PC-9 (cell line): ENCODE measurements around the gene SLC38A10. TPM values are rescaled to one million over a fixed set of nuclear protein-coding genes. Genes with fewer than 3 reads are reported as not detected.

Experiments used
- BruUV-seq: library from RNA; stranded (reverse); fragments of 400-500 nt; replicated peaks from 2 replicates; lab custom pipeline; 2021; lab: Mats Ljungman, UMichigan
- CTCF ChIA-PET: fragments of 300-600 bp; sonication (Branson Sonifier 250); formaldehyde crosslinking; loops from one replicate; lab custom pipeline; 2022; ENCODE audit warnings: antibody characterized with exemption; lab: Charles Lee
- POLR2A ChIA-PET: fragments of 300-600 bp; sonication (Branson Sonifier 250); formaldehyde crosslinking; loops from one replicate; lab custom pipeline; 2022; ENCODE audit warnings: antibody characterized with exemption; ENCODE audit not compliant: unreplicated experiment; lab: Charles Lee
- DNase-seq, 2 experiments: peaks; one replicate each; pipeline versions ENCODE4 v3.0.0 to v3.0.0-alpha.2; 2015 to 2022; ENCODE audit warnings: mixed read lengths in 1 of 2
- H2AFZ ChIP-seq: fragments of 200-600 bp; sonication (generic); 2 replicates; pipeline ENCODE4 v1.8.1; 2017; ENCODE audit warnings: antibody characterized with exemption
- H3F3A ChIP-seq: fragments of 200-600 bp; sonication (generic); 2 replicates; pipeline ENCODE4 v1.8.1; 2017; ENCODE audit warnings: antibody characterized with exemption, mild to moderate bottlenecking, low read depth; ENCODE audit not compliant: insufficient read depth
- H3K27ac ChIP-seq: fragments of 200-600 bp; sonication (generic); 2 replicates; pipeline ENCODE4 v1.6.1; 2016; ENCODE audit warnings: mixed run types
- H3K27me3 ChIP-seq: fragments of 200-600 bp; sonication (generic); 2 replicates; pipeline ENCODE4 v1.6.1; 2016; ENCODE audit warnings: low read depth, mixed run types; ENCODE audit not compliant: insufficient read depth
- H3K36me3 ChIP-seq: fragments of 200-600 bp; sonication (generic); 2 replicates; pipeline ENCODE4 v1.6.1; 2016; ENCODE audit warnings: low read depth, mixed run types
- H3K4me1 ChIP-seq: fragments of 200-600 bp; sonication (generic); replicated peaks from 2 replicates; pipeline ENCODE4 v1.6.1; 2016; ENCODE audit warnings: mixed run types; ENCODE audit not compliant: insufficient read depth
- H3K4me2 ChIP-seq: fragments of 200-600 bp; sonication (generic); 2 replicates; pipeline ENCODE4 v1.6.1; 2017; ENCODE audit warnings: mixed run types
- H3K4me3 ChIP-seq: fragments of 200-600 bp; sonication (generic); 2 replicates; pipeline ENCODE4 v1.6.1; 2016; ENCODE audit warnings: mixed run types
- H3K79me2 ChIP-seq: fragments of 200-600 bp; sonication (generic); 2 replicates; pipeline ENCODE4 v1.6.1; 2017; ENCODE audit warnings: low read depth, mixed run types
- H3K9me2 ChIP-seq: fragments of 200-600 bp; sonication (generic); 2 replicates; pipeline ENCODE4 v1.8.1; 2017; ENCODE audit warnings: mild to moderate bottlenecking; ENCODE audit not compliant: insufficient read depth
- H3K9me3 ChIP-seq: fragments of 200-600 bp; sonication (generic); 2 replicates; pipeline ENCODE4 v1.8.1; 2016; ENCODE audit warnings: low read depth; ENCODE audit not compliant: insufficient read depth
- H4K20me1 ChIP-seq: fragments of 200-600 bp; sonication (generic); 2 replicates; pipeline ENCODE4 v1.8.1; 2017; ENCODE audit not compliant: insufficient read depth
- EZH2 ChIP-seq: fragments of 200-600 bp; sonication (generic); IDR thresholded peaks from 2 replicates; pipeline ENCODE4 v1.8.0; 2017; ENCODE audit warnings: antibody characterized with exemption, low read depth
- intact Hi-C: fragments of 100-400 bp; cut with micrococcal nuclease; formaldehyde crosslinking; loops from one replicate; pipeline ENCODE4 v1.10.0; 2022; ENCODE audit not compliant: unreplicated experiment
- total RNA-seq: library from RNA; stranded (reverse); gene quantifications from 2 replicates; pipeline ENCODE4 v1.2.3, GENCODE V29; 2021
- TF ChIP-seq, protein P1 (sequence below): fragments of 200-600 bp; sonication (generic); conservative IDR thresholded peaks from 2 replicates; pipeline ENCODE4 v1.6.1; 2017; ENCODE audit warnings: mixed run types, antibody characterized with exemption, mild to moderate bottlenecking, moderate library complexity

The SLC38A10 gene
- total RNA-seq, 1 experiment from 2014 or later = 127 TPM

DNA sequence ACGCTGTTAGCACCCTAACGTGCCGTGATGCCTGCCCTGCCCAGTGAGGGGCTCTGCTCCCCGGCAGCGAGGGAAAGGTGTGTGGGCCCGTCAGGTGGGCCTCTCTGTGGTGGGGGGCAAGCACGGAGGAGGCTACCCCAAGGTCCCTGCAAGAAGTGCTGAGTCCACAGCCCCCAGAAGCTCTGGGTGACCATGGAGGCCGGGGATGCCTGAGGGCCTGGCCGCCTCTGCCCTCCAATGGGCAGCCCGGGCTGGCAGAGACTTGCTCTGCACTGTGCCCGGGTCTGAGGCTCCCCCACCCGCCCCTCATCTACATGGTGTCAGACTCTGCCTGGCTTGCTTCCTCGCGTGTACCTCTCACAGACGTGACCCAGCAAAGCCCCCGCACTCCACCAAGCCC is 12.2 kb downstream of the SLC38A10 start:
- intact Hi-C loops = no loop called here
- POLR2A ChIA-PET = no interaction called here
- H3K9me3 ChIP-seq = no peaks in the 10 kb centered on the region
- H3K79me2 ChIP-seq = peaks cover 4% of the 10 kb centered on the region; the same call in 1 of the 2 replicates
- H4K20me1 ChIP-seq = peaks cover 7% of the 10 kb centered on the region; the same call in 1 of the 2 replicates
- H3K9me2 ChIP-seq = no peaks in the 10 kb centered on the region
- no peaks in the 10 kb centered on the region for H3K27me3 ChIP-seq
- H3K4me1 ChIP-seq = no peaks in the 10 kb centered on the region
- CTCF ChIA-PET = no interaction called here
- no peak overlapping the region for H3K4me2 ChIP-seq
- no peak overlapping the region for H2AFZ ChIP-seq
- no peaks in the 10 kb centered on the region for H3K36me3 ChIP-seq
- BruUV-seq = no TSS peak
- no peak overlapping the region for H3K27ac ChIP-seq
- H3K4me3 ChIP-seq = no peak overlapping the region
- no peak for DNase-seq
- TF ChIP-seq, protein P1, sequence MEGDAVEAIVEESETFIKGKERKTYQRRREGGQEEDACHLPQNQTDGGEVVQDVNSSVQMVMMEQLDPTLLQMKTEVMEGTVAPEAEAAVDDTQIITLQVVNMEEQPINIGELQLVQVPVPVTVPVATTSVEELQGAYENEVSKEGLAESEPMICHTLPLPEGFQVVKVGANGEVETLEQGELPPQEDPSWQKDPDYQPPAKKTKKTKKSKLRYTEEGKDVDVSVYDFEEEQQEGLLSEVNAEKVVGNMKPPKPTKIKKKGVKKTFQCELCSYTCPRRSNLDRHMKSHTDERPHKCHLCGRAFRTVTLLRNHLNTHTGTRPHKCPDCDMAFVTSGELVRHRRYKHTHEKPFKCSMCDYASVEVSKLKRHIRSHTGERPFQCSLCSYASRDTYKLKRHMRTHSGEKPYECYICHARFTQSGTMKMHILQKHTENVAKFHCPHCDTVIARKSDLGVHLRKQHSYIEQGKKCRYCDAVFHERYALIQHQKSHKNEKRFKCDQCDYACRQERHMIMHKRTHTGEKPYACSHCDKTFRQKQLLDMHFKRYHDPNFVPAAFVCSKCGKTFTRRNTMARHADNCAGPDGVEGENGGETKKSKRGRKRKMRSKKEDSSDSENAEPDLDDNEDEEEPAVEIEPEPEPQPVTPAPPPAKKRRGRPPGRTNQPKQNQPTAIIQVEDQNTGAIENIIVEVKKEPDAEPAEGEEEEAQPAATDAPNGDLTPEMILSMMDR = no peak
- TF ChIP-seq EZH2 = no peak
- no peaks in the 10 kb centered on the region for H3F3A ChIP-seq

DNA sequence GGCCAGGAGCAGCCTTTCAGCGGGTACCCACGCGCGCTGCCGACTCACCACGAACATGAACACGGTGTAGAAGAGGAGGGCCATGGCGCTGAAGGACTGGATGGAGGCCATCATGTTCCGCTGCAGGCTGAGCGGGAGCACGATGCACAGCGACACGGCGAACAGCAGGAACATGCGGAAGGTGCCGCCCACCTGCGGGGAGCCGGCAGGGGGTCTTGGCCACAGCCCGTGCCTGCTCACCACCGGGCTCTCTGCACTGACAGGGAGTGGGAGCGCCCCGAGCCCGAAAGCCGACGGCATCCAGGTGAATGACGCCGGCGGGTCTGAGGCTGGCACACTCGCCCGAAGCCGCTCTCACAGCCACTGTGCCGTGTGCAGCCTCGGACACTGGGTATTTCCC is 13.0 kb downstream of the SLC38A10 start:
- Histone ChIP-seq H3K36me3 (no peaks in the 10 kb centered on the region), H3K27me3 (no peaks in the 10 kb centered on the region), H3K9me3 (no peaks in the 10 kb centered on the region), H3F3A (no peaks in the 10 kb centered on the region), H3K27ac (no peak overlapping the region), H3K4me1 (no peaks in the 10 kb centered on the region), H3K79me2 (peaks cover 4% of the 10 kb centered on the region; the same call in 1 of the 2 replicates), H3K4me2 (no peak overlapping the region), H3K9me2 (no peaks in the 10 kb centered on the region), H3K4me3 (no peak overlapping the region), H2AFZ (no peak overlapping the region), H4K20me1 (peaks cover 5% of the 10 kb centered on the region; the same call in 1 of the 2 replicates)
- DNase-seq = no peak
- ChIA-PET CTCF (no interaction called here), POLR2A (interaction anchor here (0.6 kb wide), 1 partner anchor 236 kb away, joined by 18 read pairs; no protein-coding TSS in a partner anchor)
- BruUV-seq = no TSS peak
- intact Hi-C loops = no loop called here
- no peak for TF ChIP-seq EZH2
- TF ChIP-seq, protein P1 = no peak

GRCh38 chr17:81280571-81280970 is 14.5 kb downstream of the SLC38A10 start:
- Histone ChIP-seq H3K79me2 (no peaks in the 10 kb centered on the region), H4K20me1 (no peaks in the 10 kb centered on the region), H3K4me1 (no peaks in the 10 kb centered on the region), H3K9me2 (no peaks in the 10 kb centered on the region), H2AFZ (no peak overlapping the region), H3K4me2 (no peak overlapping the region), H3K9me3 (no peaks in the 10 kb centered on the region), H3K36me3 (no peaks in the 10 kb centered on the region), H3K27ac (no peak overlapping the region), H3K4me3 (no peak overlapping the region), H3F3A (no peaks in the 10 kb centered on the region), H3K27me3 (no peaks in the 10 kb centered on the region)
- ChIA-PET CTCF (no interaction called here), POLR2A (no interaction called here)
- BruUV-seq = no TSS peak
- TF ChIP-seq, protein P1 = no peak
- TF ChIP-seq EZH2 = no peak
- intact Hi-C loops = no loop called here
- DNase-seq = no peak
